T47D (cell line): ENCODE data around the gene TADA1.

Source experiments
- DNase-seq, 2 experiments: peaks; one replicate each; pipeline versions ENCODE4 v3.0.0 to v3.0.0-alpha.2; 2011 to 2012; ENCODE audit warnings: low read depth in 1 of 2, low spot score in 1 of 2
- JUND ChIP-seq: IDR thresholded peaks from 2 replicates; pipeline ENCODE4 v1.6.1; 2012; ENCODE audit warnings: low read depth
- in situ Hi-C: cut with HindIII; loops from 2 replicates; pipeline ENCODE4 v1.10.0; 2016; ENCODE audit warnings: low sequenced_read_pairs, low pct_unique_long_range_greater_than_20kb

Gene TADA1

DNA sequence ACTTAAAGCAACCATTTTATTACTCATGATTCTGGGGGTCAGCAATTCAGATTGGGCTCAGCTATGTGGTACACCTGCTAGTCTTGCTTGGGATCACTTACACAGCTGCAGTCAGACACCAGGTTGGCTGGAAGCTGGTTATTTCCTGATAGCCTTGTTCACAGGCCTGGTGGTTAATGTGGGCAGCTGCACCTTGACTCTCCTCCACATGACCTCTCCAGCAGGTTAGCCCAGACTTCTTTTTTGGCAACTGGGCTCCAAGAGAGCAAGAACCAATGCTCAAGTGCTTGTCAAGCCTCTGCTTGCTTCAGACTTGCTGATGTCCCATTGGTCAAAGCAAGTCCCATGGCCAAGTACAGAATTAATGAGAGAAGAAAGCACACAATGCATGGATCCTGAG is 48.6 kb downstream of the TADA1 start:
- in situ Hi-C loops, result no loop called here
- no peak for DNase-seq
- no peak for TF ChIP-seq JUND

DNA sequence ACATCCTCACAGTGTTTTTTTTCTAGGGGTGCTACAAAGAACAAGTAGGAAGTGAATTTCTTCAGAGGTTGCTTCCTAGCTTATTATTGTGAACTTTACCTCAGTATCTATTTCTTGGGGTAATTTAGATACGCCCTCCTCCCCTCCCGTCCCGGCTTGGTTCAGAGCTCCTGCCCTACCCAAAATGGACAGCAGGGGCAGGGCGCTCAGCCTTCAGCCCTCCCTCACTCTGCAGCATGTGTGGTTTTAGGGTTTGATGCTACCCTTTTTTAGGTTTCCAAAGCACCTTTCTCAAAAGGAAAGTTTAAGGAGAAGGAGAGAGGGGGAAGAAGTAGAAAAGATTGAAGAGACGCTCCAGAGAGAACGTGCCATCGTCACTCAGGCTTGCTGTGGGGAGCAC is 53.7 kb downstream of the TADA1 start:
- TF ChIP-seq JUND, result no peak
- in situ Hi-C loops, result no loop called here
- DNase-seq, result peak in 1 of 2 experiments; percentile 9

DNA sequence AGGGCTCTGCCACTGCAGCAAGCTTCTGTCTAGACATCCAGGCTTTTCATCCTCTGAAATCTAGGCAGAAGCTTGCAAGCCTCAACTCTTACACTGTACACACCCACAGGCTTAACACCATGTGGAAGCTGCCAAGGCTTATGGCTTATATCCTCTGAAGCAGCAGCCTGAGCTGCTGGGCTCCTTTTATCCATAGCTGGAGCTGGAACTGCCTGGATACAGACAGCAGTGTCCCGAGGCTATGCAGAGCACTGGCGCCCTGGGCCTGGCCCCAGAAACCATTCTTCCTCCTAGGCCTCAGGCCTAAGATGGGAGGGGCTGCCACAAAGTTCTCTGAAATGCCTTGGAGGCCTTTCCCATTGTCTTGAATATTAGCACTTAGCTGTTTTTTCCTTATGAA is 56.1 kb downstream of the TADA1 start:
- TF ChIP-seq JUND, result no peak
- in situ Hi-C loops, result no loop called here
- DNase-seq, result no peak

DNA sequence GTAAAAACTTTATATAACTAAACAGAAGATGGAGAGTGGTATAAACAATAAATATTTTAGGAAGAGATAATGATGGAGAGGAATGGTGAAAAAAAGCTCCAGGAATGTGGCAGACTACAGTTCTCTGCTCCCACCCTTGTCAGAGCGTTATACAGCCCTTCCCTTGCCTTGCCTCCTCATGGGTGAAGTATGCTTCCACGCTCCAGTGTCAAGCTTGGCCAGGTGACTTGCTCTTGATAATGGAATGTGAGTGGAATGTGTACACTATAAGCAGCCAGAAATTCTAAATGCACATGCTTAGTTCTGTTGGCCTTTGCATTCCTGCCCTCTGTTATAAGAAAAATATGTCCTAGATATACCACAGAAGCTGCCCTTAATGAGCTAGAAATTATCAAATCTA is 61.5 kb downstream of the TADA1 start:
- no peak for DNase-seq
- in situ Hi-C loops, result no loop called here

DNA sequence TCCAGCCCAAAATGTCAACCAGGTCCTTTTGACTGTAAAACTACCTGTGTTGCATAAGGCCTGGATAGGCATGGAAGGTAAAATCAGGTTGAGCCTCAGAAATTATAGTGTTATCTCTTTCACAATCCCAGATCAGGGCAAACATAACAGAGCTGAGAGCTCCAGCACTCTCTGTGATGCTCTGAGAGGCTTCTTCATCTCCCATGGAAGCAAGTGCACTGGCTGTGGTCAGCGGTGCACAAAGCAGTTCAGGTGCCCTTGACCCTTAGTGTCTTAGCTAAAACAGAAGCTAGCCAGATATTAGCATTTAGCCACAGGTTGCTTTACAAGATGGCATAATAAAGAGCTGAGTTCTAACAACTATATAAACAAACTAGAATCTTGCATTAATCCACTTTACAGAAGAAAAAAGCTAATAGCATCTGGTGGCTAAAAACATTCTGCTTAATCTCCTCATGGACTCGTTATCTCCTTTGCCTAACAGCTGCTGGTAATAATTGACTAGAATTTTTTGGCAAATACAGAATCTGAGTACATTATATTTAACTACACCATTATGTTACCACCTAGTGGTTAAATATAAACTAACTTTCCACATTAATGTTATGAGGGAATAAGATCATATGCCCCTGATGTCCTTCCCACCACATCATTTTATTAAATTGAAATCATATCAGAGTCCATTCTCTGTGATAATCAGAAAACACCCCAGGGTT is 62.4 kb downstream of the TADA1 start:
- no peak for TF ChIP-seq JUND
- DNase-seq, result no peak
- in situ Hi-C loops, result no loop called here

More for the DNA sequence above, 61.5 kb downstream of the TADA1 start:
- TF ChIP-seq JUND, result no peak

DNA sequence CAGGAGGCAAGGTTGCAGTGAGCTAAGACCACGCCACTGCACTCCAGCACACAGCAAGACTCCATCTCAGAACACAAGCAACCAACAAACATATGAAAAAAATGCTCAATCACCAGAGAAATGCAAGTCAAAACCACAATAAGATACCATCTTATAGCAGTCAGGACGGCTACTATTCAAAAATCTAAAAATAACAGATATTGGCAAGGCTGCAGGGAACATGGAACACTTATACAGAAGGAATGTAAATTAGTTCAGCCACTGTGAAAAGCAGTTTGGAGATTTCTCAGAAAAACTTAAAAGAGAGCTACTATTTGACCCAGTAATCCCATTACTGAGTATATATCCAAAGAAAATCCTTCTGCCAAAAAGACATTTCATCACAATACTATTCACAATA is 64.4 kb downstream of the TADA1 start:
- no peak for TF ChIP-seq JUND
- no peak for DNase-seq
- in situ Hi-C loops, result no loop called here

DNA sequence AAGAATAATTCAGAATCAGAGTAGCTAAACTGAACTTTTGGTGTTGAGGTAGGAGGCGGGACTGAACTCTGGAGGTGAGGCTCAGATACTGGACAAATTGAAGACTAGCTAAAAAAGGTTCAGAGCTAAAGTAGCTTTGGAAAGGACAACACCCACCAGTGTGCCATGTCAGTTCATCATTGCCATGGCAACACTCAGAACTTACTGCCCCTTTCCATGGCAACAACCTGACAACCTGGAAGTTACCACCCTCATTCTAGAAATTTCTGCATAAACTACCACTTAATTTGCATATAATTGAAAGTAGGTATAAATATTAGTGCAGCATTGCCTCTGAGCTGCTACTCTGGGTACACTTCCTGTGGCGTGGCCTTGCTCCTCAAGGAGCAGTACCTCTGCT is 67.1 kb downstream of the TADA1 start:
- in situ Hi-C loops, result no loop called here
- DNase-seq, result no peak
- TF ChIP-seq JUND, result no peak
